ENCODE measurements around the gene ANO8. TPM values are rescaled to one million over a fixed set of nuclear protein-coding genes. Genes with fewer than 3 reads are reported as not detected.

ANO8 gene
- total and polyA plus RNA-seq, 2 donors from 2014 or later = 3.0 to 12.1 TPM

DNA sequence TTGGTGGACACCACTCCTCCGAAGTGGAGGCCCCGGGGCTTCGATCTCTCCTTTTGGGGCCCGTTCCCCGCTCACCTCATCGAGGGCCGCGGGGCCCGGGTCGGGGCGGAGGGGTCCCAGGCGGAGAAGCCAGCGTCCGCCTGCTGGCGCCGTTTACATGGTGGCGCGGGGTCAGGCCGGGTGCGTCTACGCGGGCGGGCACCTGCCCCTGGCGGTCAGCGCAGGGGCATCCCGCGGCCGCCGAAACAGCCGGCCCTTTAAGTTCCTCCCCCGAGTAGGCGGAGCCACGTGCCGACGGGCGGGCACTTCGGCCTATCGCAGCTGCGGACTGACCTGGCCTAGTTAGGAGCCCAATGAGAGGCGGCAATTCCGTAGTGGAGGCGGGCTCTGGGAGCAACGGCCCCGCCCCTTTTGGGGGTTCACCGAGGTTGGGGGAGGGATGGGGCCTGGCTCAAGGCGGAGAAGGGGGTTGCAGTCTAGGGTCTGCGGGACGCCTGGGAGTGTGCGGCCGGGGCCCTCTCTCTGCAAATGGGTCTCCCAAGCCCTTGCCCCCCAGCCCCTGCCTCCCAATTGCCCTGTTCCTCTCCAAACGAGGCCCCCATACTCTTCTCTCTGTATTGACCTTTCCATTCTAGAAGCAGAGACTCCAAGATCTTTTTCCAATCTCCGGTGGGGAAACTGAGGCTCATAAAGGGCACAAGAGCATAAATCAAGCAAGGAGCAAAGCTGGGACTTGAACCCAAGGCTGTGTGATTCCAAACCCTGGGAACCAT lies 31.3 kb downstream of the ANO8 start, which contains the start of gene ABHD8:
Gene ABHD8, minus strand, starts transcription at position 259 of the 773 bp plus-strand sequence. CDS start 1,809 bp downstream, outside the sequence.
- H3K9ac ChIP-seq (ENCODE audit: low read length in 3 of 3) = peak within 1 kb of the TSS in 2 of 3 donors; percentile 58 to 82
- no peaks in the 10 kb centered on the region for H3K36me3 ChIP-seq (ENCODE audit: control insufficient read depth in 2 of 3, insufficient read depth in 3 of 3, low read length in 3 of 3)
- H3K27ac ChIP-seq (ENCODE audit: low read depth in 2 of 2, low read length in 2 of 2) = peak within 1 kb of the TSS in 1 of 2 donors; percentile 43
- peak; percentile 37 for FAIRE-seq
- peaks cover 0 to 19% (median 10%) of the 10 kb centered on the region in 3 donors for H3K4me1 ChIP-seq (ENCODE audit: control insufficient read depth in 2 of 3, insufficient read depth in 2 of 3, low read depth in 1 of 3, low read length in 3 of 3)
- H3K4me3 ChIP-seq (ENCODE audit: low read length in 3 of 3) = peak within 1 kb of the TSS in 2 of 3 donors; percentile 48 to 66
- TF ChIP-seq, protein P1, sequence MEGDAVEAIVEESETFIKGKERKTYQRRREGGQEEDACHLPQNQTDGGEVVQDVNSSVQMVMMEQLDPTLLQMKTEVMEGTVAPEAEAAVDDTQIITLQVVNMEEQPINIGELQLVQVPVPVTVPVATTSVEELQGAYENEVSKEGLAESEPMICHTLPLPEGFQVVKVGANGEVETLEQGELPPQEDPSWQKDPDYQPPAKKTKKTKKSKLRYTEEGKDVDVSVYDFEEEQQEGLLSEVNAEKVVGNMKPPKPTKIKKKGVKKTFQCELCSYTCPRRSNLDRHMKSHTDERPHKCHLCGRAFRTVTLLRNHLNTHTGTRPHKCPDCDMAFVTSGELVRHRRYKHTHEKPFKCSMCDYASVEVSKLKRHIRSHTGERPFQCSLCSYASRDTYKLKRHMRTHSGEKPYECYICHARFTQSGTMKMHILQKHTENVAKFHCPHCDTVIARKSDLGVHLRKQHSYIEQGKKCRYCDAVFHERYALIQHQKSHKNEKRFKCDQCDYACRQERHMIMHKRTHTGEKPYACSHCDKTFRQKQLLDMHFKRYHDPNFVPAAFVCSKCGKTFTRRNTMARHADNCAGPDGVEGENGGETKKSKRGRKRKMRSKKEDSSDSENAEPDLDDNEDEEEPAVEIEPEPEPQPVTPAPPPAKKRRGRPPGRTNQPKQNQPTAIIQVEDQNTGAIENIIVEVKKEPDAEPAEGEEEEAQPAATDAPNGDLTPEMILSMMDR (IDR thresholded peaks at IDR 0.05; ENCODE audit: borderline replicate concordance, extremely low read depth, insufficient read depth) = peak; percentile 54
- DNase-seq = peak; percentile 97 to 99 (median 98)
- intact Hi-C loops (cut with DNase I) = no loop called here
- H3K9me3 ChIP-seq (ENCODE audit: control insufficient read depth in 2 of 3, insufficient read depth in 1 of 3, low read length in 3 of 3) = no peaks in the 10 kb centered on the region
- no peaks in the 10 kb centered on the region for H3K27me3 ChIP-seq (ENCODE audit: control insufficient read depth, insufficient read depth, low read length)

DNA sequence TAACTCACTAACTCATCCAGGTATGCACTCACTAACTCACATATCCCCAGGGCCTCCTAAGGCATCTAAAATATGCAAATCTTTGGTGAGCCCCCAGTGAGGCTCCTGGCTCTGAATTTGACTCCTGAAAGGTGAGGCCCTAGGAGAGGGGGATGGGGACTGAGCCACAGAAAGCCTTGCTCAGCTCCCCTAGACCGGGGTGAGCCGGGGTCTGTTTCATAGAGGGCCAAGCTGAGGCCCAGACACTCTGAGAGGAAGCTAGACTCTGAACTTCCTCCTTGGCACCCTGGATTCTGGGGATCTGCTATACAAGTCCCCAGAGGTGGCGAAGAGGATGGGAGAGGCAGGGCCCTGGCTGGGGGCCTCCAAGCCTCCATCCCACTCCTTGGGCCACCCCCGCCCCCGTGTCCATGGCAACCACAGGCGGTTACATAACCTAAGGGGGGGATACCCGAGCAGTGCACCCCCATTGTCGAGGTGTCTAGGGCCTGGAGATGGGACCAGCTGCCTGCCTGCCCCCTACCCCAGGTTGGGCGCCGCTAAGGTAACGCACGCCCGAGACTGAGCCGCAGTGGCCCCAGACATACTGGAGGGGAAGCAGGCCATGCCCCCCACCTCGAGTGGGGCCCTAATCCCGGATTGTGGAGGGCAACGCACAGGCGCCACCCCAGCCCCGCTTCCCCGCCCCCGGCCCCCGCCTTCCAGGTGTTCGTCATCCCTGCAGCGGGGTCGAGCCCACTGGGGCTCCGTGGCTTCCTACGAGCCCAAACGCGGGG lies 32.1 kb downstream of the ANO8 start:
- TF ChIP-seq, protein P1 (IDR thresholded peaks at IDR 0.05; ENCODE audit: borderline replicate concordance, extremely low read depth, insufficient read depth) = no peak
- Histone ChIP-seq H3K4me3 (ENCODE audit: low read length in 3 of 3) (peak overlapping the region in 2 of 3 donors; percentile 48 to 66), H3K27me3 (ENCODE audit: control insufficient read depth, insufficient read depth, low read length) (no peaks in the 10 kb centered on the region), H3K9me3 (ENCODE audit: control insufficient read depth in 2 of 3, insufficient read depth in 1 of 3, low read length in 3 of 3) (no peaks in the 10 kb centered on the region), H3K4me1 (ENCODE audit: control insufficient read depth in 2 of 3, insufficient read depth in 2 of 3, low read depth in 1 of 3, low read length in 3 of 3) (peaks cover 0 to 17% (median 10%) of the 10 kb centered on the region in 3 donors), H3K27ac (ENCODE audit: low read depth in 2 of 2, low read length in 2 of 2) (peak overlapping the region in 1 of 2 donors; percentile 43), H3K9ac (ENCODE audit: low read length in 3 of 3) (peak overlapping the region in 2 of 3 donors; percentile 58 to 82), H3K36me3 (ENCODE audit: control insufficient read depth in 2 of 3, insufficient read depth in 3 of 3, low read length in 3 of 3) (no peaks in the 10 kb centered on the region)
- DNase-seq = peak in 3 of 5 donors; percentile 29 to 86 (median 82)
- FAIRE-seq = no peak
- intact Hi-C loops (cut with DNase I) = no loop called here

- Histone ChIP-seq H3K9ac (ENCODE audit: low read length in 3 of 3) (no peak overlapping the region), H3K27ac (ENCODE audit: low read depth in 2 of 2, low read length in 2 of 2) (no peak overlapping the region), H3K36me3 (ENCODE audit: control insufficient read depth in 2 of 3, insufficient read depth in 3 of 3, low read length in 3 of 3) (no peaks in the 10 kb centered on the region), H3K4me1 (ENCODE audit: control insufficient read depth in 2 of 3, insufficient read depth in 2 of 3, low read depth in 1 of 3, low read length in 3 of 3) (peaks cover 0 to 13% (median 10%) of the 10 kb centered on the region in 3 donors), H3K9me3 (ENCODE audit: control insufficient read depth in 2 of 3, insufficient read depth in 1 of 3, low read length in 3 of 3) (no peaks in the 10 kb centered on the region), H3K27me3 (ENCODE audit: control insufficient read depth, insufficient read depth, low read length) (no peaks in the 10 kb centered on the region), H3K4me3 (ENCODE audit: low read length in 3 of 3) (no peak overlapping the region)
- TF ChIP-seq, protein P1 (IDR thresholded peaks at IDR 0.05; ENCODE audit: borderline replicate concordance, extremely low read depth, insufficient read depth) = no peak
- FAIRE-seq (no peak), DNase-seq (peak in 1 of 5 donors; percentile 53)
- intact Hi-C loops (cut with DNase I) = no loop called here
Measured at GRCh38 chr19:17300992-17301619, 33.5 kb downstream of the ANO8 start.
